Choroid plexus epithelial cell (primary cell): ENCODE results near the gene EPHX1.

Experiments used
- DNase-seq: peaks from one replicate; pipeline ENCODE4 v3.0.0-alpha.2; 2010; ENCODE audit warnings: low read depth
- H3K4me3 ChIP-seq: 2 replicates; pipeline ENCODE4 v1.5.1; 2011; ENCODE audit warnings: low read depth, mild to moderate bottlenecking, control low read depth, low read length, moderate library complexity
- CTCF ChIP-seq: conservative IDR thresholded peaks from 2 replicates; pipeline ENCODE4 v1.5.1; 2011; ENCODE audit warnings: low read depth, mild to moderate bottlenecking, control low read depth, inconsistent platforms, low read length, moderate library complexity

The EPHX1 gene

GRCh38 chr1:225875044-225875815 is 65.3 kb downstream of the EPHX1 start:
- no peak for DNase-seq
- TF ChIP-seq CTCF, result no peak
- no peak overlapping the region for H3K4me3 ChIP-seq

GRCh38 chr1:225876900-225877510 is 67.1 kb downstream of the EPHX1 start:
- no peak overlapping the region for H3K4me3 ChIP-seq
- no peak for DNase-seq
- TF ChIP-seq CTCF, result no peak

GRCh38 chr1:225877580-225877979 is 67.7 kb downstream of the EPHX1 start:
- DNase-seq, result peak; percentile 57
- H3K4me3 ChIP-seq, result no peak overlapping the region
- TF ChIP-seq CTCF, result peak; percentile 71

DNA sequence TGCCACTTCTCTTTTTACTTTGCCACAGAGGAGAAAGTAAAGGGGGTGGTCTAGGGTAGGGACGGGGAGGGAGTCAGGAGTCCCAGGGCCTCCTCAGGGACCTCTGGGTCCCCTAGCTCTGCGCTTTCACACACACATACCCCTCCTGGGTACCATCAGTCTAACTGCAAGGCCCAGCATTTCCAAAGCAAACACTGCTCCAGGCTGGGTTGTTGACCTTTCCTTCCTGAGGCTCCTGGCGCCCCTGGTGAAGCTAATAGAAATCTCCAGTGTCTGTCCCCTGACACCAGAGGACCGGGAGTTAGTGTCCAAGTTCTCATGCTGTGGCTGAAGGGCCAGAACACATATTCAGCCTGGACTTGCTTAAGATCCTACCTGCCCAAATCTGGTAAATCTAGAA is 68.4 kb downstream of the EPHX1 start:
- DNase-seq, result no peak

GRCh38 chr1:225879521-225880221 is 69.7 kb downstream of the EPHX1 start:
- no peak overlapping the region for H3K4me3 ChIP-seq
- DNase-seq, result no peak
- no peak for TF ChIP-seq CTCF

More for the DNA sequence above, 68.4 kb downstream of the EPHX1 start:
- no peak for TF ChIP-seq CTCF
- no peak overlapping the region for H3K4me3 ChIP-seq

DNA sequence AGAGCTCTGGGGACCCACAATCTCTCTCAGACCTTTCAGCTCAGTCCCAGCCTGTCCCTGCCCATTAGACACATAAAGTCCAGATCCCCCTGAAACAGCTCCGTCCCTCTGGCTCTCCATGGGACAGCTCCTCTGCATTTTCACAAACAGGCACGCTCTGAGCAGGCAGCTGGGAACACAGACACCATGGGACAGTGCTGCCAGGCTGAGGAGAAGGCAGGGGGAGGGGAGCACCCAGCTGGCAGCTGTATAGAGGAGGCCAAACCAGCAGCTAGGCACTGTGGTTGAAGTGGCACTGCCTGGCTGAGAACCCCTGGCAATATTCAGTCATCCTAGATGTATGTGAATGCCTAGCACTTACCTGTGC is 70.3 kb downstream of the EPHX1 start:
- H3K4me3 ChIP-seq, result no peak overlapping the region
- no peak for DNase-seq
- TF ChIP-seq CTCF, result no peak
